HFFc6 (cell line): ENCODE data around the gene CLEC2D. TPM values are rescaled to one million over a fixed set of nuclear protein-coding genes. Genes with fewer than 3 reads are reported as not detected.
"Not testable (repeated sequence)": the region's sequence is repeated elsewhere in the genome, so short reads cannot be mapped to it uniquely, and the experiment has no call there.

Source experiments
- DNase-seq: peaks from one replicate; pipeline ENCODE4 v3.0.0-alpha.2; 2018
- H3K27ac Mint-ChIP-seq: 2 replicates; pipeline ENCODE4 v1.8.0; 2020; ENCODE audit warnings: mild to moderate bottlenecking, mixed read lengths
- H3K27me3 Mint-ChIP-seq: 2 replicates; pipeline ENCODE4 v1.8.0; 2021; ENCODE audit warnings: mild to moderate bottlenecking, moderate library complexity, mixed read lengths; ENCODE audit not compliant: insufficient read depth
- H3K36me3 Mint-ChIP-seq: 2 replicates; pipeline ENCODE4 v1.8.0; 2021; ENCODE audit warnings: low read depth, mixed read lengths
- H3K4me1 Mint-ChIP-seq: 2 replicates; pipeline ENCODE4 v1.8.0; 2020; ENCODE audit warnings: low read depth, mixed read lengths
- H3K4me3 Mint-ChIP-seq: 2 replicates; pipeline ENCODE4 v1.8.0; 2020; ENCODE audit warnings: mild to moderate bottlenecking, moderate library complexity, mixed read lengths
- H3K9me3 Mint-ChIP-seq: 2 replicates; pipeline ENCODE4 v1.8.0; 2020; ENCODE audit warnings: mild to moderate bottlenecking, mixed read lengths
- CTCF ChIP-seq: fragments of 200-600 bp; sonication (generic); IDR thresholded peaks from 2 replicates; pipeline ENCODE4 v1.5.0; 2021; ENCODE audit warnings: antibody characterized with exemption, mild to moderate bottlenecking
- total RNA-seq, 6 experiments: library from RNA; stranded (reverse); fragmentation: NEBNext Ultra II Directional; extraction: Animal tissue kit (Norgen Biotek cat#: 25700); gene quantifications; 2 replicates in 1 of 6; 3 replicates in 5 of 6; pipeline ENCODE4 v1.2.3, GENCODE V29; 2021

Gene CLEC2D
- total RNA-seq, 6 experiments from 2014 or later, result 1.1 to 1.9 (median 1.5) TPM

- H3K4me1 Mint-ChIP-seq, result peaks cover 22% of the 10 kb centered on the region
- peak; percentile 75 for DNase-seq
- no peaks in the 10 kb centered on the region for H3K27me3 Mint-ChIP-seq
- H3K27ac Mint-ChIP-seq, result peak overlapping the region; percentile 93
- no peaks in the 10 kb centered on the region for H3K9me3 Mint-ChIP-seq
- peak overlapping the region; percentile 75 for H3K4me3 Mint-ChIP-seq
- no peak for TF ChIP-seq CTCF
- no peaks in the 10 kb centered on the region for H3K36me3 Mint-ChIP-seq
Observed at GRCh38 chr12:9673404-9674225, 4.1 kb downstream of the CLEC2D start.

- peak overlapping the region; percentile 93 for H3K27ac Mint-ChIP-seq
- no peak for TF ChIP-seq CTCF
- no peaks in the 10 kb centered on the region for H3K36me3 Mint-ChIP-seq
- no peaks in the 10 kb centered on the region for H3K27me3 Mint-ChIP-seq
- no peak overlapping the region for H3K4me3 Mint-ChIP-seq
- no peak for DNase-seq
- no peaks in the 10 kb centered on the region for H3K9me3 Mint-ChIP-seq
- peaks cover 21% of the 10 kb centered on the region for H3K4me1 Mint-ChIP-seq
Observed at GRCh38 chr12:9674226-9674590, 4.7 kb downstream of the CLEC2D start.

GRCh38 chr12:9682508-9682907 is 13.0 kb downstream of the CLEC2D start:
- not testable (repeated sequence) for H3K4me1 Mint-ChIP-seq, DNase-seq, H3K27me3 Mint-ChIP-seq, H3K27ac Mint-ChIP-seq, H3K9me3 Mint-ChIP-seq, H3K4me3 Mint-ChIP-seq
- peaks cover 34% of the 10 kb centered on the region for H3K36me3 Mint-ChIP-seq

- H3K36me3 Mint-ChIP-seq, result peaks cover 34% of the 10 kb centered on the region
- not testable (repeated sequence) for H3K27ac Mint-ChIP-seq, H3K27me3 Mint-ChIP-seq, H3K9me3 Mint-ChIP-seq, H3K4me3 Mint-ChIP-seq, H3K4me1 Mint-ChIP-seq, DNase-seq
Observed at GRCh38 chr12:9682949-9683348, 13.4 kb downstream of the CLEC2D start.

GRCh38 chr12:9685366-9685765 is 15.9 kb downstream of the CLEC2D start:
- H3K36me3 Mint-ChIP-seq, result peaks cover 36% of the 10 kb centered on the region
- not testable (repeated sequence) for H3K27ac Mint-ChIP-seq, H3K9me3 Mint-ChIP-seq, H3K4me3 Mint-ChIP-seq, DNase-seq, H3K4me1 Mint-ChIP-seq, H3K27me3 Mint-ChIP-seq

GRCh38 chr12:9685915-9686314 is 16.4 kb downstream of the CLEC2D start:
- Mint-ChIP-seq H3K4me3 (no peak overlapping the region), H3K36me3 (peaks cover 31% of the 10 kb centered on the region), H3K27me3 (no peaks in the 10 kb centered on the region), H3K4me1 (peaks cover 8% of the 10 kb centered on the region; the same call in 1 of the 2 replicates), H3K27ac (no peak overlapping the region), H3K9me3 (no peaks in the 10 kb centered on the region; the same call in 1 of the 2 replicates)
- no peak for DNase-seq
- TF ChIP-seq CTCF, result no peak

GRCh38 chr12:9687228-9687627 is 17.7 kb downstream of the CLEC2D start:
- 0 out of 2 replicates have a peak, but pooled peaks have one; percentile 13 for TF ChIP-seq CTCF
- Mint-ChIP-seq H3K27ac (no peak overlapping the region), H3K4me3 (no peak overlapping the region), H3K27me3 (no peaks in the 10 kb centered on the region), H3K4me1 (peaks cover 8% of the 10 kb centered on the region; the same call in 1 of the 2 replicates), H3K36me3 (peaks cover 31% of the 10 kb centered on the region), H3K9me3 (no peaks in the 10 kb centered on the region; the same call in 1 of the 2 replicates)
- DNase-seq, result peak; percentile 48
